Left cardiac atrium (tissue), 4 donors: ENCODE results near the gene OR10C1. TPM values are rescaled to one million over a fixed set of nuclear protein-coding genes. Genes with fewer than 3 reads are reported as not detected.
"Not testable (repeated sequence)": the region's sequence is repeated elsewhere in the genome, so short reads cannot be mapped to it uniquely, and the experiment has no call there.

Experiments
- ATAC-seq, 2 donors: fragments of 200-7000 bp; cut with Tn5 transposase; one replicate each; pipeline ENCODE4 v1.9.1; 2020; ENCODE audit warnings: mild to moderate bottlenecking in 2 of 2, moderate library complexity in 2 of 2
- DNase-seq: peaks from one replicate; pipeline ENCODE4 v3.0.0-alpha.2; 2020
- intact Hi-C, 2 donors: fragments of 100-400 bp; cut with DNase I; formaldehyde crosslinking; loops; one replicate each; pipeline versions ENCODE4 v1.14.1 to v1.15.1; 2022 to 2023
- long read RNA-seq: library from polyadenylated mRNA; unstranded; transcript quantifications from one replicate; pipeline ENCODE4 v2.0.0, GENCODE V29; 2021
- total RNA-seq, 2 donors: library from RNA; stranded (reverse); fragmentation: NEBNext Ultra II Directional; extraction: Animal tissue kit (Norgen Biotek cat#: 25700); gene quantifications; one replicate each; pipeline ENCODE4 v1.2.1, GENCODE V29; 2021
- donor health status: DM: no; HTN: yes; CAD: no.
- donor health status: DM: no; HTN: yes; CAD: no; lungs with severe emphysema.
- donor health status: DM: yes; HTN: yes; CAD: no.
- donor health status: Dilated cardiomyopathy.

The OR10C1 gene, protein sequence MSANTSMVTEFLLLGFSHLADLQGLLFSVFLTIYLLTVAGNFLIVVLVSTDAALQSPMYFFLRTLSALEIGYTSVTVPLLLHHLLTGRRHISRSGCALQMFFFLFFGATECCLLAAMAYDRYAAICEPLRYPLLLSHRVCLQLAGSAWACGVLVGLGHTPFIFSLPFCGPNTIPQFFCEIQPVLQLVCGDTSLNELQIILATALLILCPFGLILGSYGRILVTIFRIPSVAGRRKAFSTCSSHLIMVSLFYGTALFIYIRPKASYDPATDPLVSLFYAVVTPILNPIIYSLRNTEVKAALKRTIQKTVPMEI
- total RNA-seq = not detected
- long read RNA-seq = 0 reads

DNA sequence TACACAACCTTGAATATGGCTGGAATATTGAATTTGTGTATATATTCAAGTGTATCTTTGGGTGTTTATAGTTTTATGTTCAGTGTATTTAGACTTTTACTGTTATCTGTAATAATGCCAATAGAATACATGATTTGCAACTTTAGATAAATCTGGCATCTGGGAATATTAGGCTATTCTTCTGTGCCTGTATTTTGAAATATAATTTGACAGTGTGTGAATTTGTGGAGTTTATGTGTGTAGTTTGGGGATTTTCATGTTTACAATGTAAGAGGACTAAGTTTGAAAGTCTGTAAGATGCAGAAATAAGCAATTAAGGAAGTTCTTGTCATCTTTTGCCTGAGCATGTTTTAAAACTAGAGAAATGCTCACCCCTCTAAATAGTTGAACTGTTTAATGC is at the start of gene OR10C1:
Gene OR10C1, plus strand, starts transcription at position 301 of the 400 bp plus-strand sequence. CDS start 710 bp downstream, outside the sequence.
- ATAC-seq = no peak
- DNase-seq = no peak
- intact Hi-C loops = no loop called here

DNA sequence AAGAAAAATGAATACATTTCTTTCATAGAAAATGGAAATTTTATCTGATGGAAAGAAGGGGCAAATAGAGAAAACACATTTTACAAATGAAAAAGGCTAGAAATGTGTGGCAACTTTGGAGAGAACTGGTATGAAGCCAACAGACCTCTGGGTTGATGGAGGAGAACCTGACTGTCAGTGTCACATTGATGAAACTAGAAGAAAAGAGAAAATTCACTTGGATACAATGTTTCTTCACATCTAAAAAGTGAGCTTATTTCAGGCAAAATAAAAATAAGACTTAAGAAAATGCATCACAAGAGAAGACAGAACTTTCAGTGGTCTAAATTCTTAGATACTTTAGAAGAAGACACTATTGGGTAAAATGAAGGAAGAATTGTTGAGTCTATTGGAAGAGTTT is 43.8 kb upstream of the OR10C1 start, which contains the start of gene OR12D2:
Gene OR12D2, plus strand, starts transcription at position 301 of the 400 bp plus-strand sequence. CDS start 1,069 bp downstream, outside the sequence.
- DNase-seq (no peak), ATAC-seq (no peak)
- intact Hi-C loops = no loop called here

DNA sequence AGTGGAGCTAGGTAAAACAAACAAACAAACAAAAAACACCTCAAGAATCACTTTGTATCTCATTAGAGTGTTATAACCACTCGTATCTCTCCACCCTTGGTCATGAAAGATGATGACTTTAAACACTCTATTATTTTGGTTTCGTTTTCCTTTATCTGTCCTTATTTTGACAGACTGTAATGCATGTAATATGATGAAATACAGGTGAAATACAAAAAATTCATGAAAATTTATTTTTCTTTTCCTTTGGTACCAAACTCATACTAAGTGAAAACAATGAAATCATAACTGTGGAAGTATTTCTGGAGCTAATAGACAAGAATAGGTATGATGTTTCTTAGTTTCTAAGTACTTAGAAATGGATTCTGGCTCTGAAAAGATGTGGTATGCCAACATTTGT is 39.6 kb upstream of the OR10C1 start:
- intact Hi-C loops = no loop called here

DNA sequence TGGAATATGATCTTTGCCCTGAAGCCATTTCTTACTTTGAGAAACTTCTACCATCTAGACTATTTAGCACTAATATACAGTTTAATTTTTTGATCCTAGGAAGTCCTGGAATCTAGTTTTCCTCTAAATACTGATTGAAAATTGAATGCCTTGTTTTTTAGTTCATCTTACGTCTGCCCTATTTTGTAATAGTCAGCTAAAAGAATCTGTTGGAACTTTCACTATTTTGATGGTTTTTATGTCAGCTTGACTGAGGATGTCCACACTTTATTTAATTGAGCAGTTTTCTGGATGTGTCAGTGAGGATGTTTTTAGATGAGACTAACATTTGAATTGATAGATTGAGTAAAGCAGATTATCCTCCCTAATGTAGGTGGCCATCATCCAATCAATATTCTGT is 35.3 kb upstream of the OR10C1 start:
- DNase-seq = no peak
- ATAC-seq = no peak
- intact Hi-C loops = no loop called here

More for the DNA sequence above, 39.6 kb upstream of the OR10C1 start:
- DNase-seq (no peak), ATAC-seq (no peak)

DNA sequence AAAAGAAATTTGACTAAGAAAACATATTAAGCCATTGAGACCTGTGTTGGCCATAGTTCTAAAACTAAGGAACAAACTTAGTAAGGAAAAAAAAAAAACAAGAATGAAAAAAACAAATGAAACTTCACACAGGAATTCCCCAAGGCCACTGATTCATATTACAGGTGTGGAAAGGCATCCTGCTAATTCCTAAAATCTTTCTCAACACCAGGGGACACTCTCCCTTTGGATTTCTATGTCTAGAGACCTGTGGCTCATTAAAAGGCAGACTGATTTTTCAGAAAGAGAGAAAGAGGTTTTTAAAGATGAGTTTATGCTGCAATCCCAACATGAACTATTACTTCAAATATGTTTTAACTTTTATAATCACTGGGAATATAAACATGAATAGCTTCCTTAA is 24.5 kb upstream of the OR10C1 start, which contains the start of gene OR12D1:
Gene OR12D1, plus strand, starts transcription at position 341 of the 400 bp plus-strand sequence.
- intact Hi-C loops = no loop called here
- DNase-seq (no peak), ATAC-seq (no peak)

DNA sequence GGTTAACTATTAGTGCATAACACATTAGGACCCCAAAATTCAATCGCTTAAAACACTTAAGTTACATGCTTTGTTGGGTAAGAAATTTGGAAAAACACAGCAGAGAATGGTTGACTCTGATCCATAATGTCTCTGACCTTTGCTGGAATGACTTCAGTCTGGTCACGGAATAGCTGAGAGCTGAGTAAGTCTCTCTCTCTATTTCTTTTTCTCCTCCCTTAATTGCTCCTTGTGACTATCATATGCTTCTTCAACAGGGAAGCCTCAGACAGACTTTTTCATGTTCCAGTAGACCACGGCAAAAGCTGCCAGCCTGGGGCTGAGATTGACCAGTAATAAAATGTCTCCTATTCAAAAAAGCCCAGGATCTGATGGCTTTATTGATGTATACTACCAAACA is 19.6 kb upstream of the OR10C1 start:
- DNase-seq (no peak), ATAC-seq (no peak)
- intact Hi-C loops = no loop called here

DNA sequence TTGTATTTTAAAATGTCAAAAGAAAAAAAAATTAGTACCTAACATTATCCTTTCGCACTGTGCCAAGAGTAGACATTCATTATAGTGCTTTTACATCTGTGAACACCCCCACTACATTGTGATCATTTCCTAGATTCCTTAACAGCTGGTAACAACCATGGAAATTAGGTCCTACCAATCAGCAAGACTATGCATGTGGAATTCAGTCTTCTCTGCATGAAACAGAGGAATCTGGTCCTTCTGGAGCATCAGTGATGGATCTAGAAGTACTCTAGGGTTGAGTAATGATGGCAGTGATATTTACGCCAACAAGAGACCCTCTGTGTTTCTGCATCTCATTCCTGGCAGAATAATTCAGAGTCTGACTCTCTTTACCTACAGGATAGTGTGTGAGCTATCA is 14.9 kb upstream of the OR10C1 start:
- ATAC-seq = no peak
- intact Hi-C loops = no loop called here
- no peak for DNase-seq

DNA sequence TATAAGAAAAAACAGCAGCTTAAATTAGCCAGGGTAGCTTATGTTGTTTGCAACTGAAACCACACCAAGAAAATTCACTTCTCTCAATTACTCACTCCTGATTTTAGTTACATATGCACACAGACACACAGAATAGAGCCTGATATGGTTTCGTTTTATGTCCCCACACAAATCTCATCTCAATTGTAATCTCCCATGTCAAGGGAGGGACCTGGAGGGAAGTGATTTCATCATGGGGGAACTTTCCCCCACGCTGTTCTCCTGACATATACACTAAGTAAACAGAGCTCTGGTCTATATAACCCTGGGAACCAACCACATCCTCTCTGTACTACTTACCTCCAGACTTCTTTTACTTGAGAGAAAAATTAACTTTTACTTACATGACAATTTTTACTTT is 14.5 kb upstream of the OR10C1 start:
- DNase-seq = no peak
- intact Hi-C loops = no loop called here
- no peak for ATAC-seq

DNA sequence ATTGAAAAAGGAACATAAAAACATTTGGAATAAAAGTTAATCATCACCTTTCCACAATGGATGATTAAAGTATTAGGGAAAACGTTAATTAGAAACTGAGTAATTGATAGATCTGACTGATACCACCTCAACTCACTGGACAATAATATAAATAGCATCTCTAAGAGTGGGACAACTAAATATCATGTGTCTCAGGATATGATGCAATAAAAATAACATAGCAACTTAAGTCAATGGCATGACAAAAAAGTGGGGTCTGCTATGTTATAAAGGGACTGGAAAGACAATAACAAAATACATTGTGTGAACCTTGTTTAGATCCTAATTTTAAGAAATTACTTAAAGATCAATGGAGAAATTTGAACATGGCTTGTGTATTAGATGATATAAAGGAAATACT is 14.0 kb upstream of the OR10C1 start:
- intact Hi-C loops = no loop called here
- DNase-seq (no peak), ATAC-seq (no peak)

DNA sequence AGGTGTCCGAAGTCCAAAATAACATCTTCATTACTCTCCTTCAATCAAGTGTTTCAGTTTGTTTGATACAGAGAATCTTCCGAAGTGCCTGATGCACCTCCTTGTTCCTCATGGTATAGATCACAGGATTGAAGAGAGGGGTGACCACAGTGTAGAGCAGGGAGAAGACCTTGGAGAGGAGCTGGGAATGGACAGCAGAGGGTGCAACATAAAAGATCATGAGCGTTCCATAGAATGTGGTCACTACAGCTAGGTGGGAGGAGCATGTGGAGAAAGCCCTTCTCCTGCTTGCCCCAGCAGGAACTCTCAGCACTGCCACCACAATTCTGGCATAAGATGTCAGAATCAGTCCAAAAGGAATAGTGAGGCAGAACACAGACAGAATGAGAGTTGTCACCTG is 12.5 kb upstream of the OR10C1 start:
- no peak for ATAC-seq
- intact Hi-C loops = no loop called here
- no peak for DNase-seq

DNA sequence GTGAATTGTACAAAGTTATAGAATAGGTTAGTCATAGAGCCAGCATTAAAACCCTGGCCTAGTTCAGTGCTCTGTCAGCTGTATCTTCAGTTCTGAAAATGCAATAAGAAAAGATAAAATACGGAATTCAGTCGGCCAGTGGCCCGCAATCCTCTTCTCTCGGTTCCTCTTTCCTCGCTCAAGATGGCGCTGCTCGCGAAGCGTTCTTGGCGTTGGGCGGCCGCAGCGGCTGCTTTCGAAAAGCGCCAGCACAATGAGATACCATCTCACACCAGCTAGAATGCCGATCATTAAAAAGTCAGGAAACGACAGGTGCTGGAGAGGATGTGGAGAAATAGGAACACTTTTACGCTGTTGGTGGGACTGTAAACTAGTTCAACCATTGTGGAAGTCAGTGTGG is 2.4 kb upstream of the OR10C1 start:
- ATAC-seq, DNase-seq, intact Hi-C loops: not testable (repeated sequence)

DNA sequence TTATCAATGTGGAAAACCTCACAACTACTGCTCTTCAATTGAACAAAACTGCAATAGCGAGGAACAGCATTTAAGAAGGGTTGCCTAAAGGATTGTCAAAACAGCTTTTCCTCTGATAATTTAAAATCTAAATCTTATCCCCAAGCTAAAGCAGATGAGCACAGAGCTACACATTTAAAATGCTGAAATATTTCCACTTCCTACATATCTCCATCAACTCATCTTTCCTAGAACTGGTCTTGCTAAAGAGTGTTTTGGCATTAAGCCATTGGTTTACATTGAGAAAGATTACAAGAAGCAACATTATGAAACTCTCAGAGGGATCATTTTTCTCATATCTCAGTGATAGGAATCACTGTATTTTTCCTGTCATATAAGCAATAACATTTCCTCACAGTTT is 3.6 kb downstream of the OR10C1 start:
- ATAC-seq (no peak), DNase-seq (no peak)
- intact Hi-C loops = no loop called here

DNA sequence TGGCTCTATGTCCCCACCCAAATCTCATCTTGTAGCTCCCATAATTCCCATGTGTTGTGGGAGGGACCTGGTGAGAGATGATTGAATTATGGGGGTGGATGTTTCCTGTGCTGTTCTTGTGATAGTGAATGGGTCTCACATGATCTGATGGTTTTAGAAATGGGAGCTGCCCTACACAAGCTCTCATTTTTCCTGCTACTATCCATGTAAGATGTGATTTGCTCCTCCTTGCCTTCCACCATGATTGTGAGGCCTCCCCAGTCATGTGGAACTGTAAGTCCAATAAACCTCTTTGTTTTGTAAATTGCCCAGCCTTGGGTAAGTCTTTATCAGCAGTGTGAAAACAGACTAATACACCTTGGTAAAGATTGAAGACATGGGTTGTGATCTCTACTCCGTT is 4.9 kb downstream of the OR10C1 start:
- DNase-seq, ATAC-seq, intact Hi-C loops: not testable (repeated sequence)

DNA sequence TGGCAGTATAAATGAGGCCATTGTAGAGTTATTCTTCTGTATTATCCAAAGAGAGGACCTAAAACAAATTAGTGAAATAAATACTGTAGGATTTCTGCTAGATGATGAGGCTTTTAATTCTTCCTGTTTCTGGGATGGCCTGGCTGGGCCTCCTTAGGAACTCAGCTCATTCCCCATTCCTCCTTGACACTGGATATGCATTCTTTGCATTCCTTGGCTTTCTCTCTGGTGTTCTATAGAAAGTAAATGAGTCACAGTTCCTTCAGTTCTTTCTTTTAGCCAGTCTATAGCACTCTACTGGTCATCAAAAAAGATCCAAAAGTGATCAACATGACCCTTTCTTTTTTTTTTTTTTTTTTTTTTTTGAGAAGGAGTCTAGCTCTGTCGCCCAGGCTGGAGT is 8.6 kb downstream of the OR10C1 start:
- intact Hi-C loops = no loop called here
- DNase-seq (no peak), ATAC-seq (no peak)

DNA sequence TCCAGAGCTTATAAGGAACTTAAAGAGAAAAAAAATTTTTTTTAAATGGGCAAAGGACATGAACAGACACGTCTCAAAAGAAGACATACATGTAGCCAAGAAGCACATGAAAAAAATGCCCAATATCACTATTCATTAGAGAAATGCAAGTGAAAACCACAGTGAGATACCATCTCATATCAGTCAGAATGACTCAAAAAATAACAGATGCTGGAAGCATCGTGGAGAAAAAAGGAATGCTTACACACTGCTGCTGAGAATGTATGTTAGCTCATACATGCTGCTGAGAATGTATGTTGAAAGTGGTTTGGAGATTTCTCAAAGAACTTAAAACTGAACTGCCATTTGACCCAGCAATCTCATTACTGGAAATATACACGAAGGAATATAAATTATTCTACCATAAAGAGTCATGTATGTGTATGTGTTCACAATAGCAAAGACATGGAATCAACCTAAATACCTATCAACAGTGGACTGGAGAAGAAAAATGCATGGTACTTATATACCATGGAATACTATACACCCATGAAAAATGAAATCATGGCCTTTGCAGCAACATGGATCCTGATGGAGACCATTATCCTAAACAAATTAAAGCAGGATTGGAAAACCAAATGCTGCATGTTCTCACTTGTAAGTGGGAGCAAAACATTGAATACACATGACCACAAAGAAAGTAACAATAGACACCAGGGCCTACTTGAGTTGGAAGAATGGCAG is 12.5 kb downstream of the OR10C1 start:
- no peak for DNase-seq
- intact Hi-C loops = no loop called here
- ATAC-seq = no peak

DNA sequence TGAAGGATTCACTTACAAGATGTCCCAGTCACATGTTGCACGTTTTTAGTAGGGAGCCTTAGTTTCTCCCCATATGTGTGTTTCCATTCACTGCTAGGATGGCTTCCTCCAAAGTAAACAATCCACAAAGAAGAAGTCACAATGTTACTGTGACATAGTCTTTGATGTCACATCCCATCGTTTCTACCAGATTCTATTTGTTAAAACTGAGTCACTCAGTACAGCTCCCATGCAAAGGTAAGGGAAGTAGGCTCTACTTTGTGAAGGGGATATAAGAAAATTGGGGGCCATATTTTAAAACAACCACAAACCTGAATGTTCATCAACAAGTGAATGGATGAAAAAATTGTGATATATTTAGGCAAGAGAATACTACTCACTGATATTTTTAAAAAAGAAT is 17.9 kb downstream of the OR10C1 start, which contains the start of the genes OR11A1 and OR2H1:
Gene OR11A1, minus strand, starts transcription at position 101 of the 400 bp plus-strand sequence. CDS start 29,430 bp downstream, outside the sequence.
Gene OR2H1, plus strand, starts transcription at position 185 of the 400 bp plus-strand sequence. CDS start 4,615 bp downstream, outside the sequence.
- intact Hi-C loops = no loop called here
- DNase-seq (no peak), ATAC-seq (no peak)

DNA sequence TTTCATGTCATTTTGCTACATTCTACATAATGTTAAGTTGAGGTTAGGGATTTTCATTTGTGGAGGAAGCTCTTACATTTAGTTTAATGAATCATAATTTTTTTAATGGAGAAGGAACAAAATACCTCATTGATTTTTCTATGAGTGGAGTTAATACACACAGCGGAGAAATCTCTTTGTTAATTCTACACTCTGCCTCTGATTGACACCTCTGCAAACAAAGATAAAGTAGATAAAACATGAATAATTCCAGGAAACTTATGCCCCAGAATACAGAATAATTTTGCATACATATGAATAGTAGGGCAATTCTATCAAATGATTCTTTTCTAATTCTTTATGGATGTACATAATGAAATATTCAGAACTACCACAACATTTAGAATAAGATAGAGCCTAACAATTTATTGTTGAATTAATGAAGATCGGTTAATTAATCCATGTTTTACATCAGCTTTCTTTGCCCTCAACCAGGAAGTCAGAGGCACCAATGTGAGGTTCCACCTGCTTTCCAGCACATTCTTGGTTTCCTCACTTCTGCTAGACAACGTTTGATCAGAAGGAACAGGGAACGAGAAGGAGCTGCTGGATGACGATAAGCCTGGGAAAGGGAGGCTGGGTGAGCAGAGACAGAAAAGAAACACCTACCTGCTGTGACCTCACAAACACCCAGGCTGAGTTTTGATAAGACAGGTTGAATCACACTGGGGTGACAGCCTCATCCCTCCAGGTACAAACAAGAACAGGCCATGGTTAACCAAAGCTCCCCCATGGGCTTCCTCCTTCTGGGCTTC is 22.1 kb downstream of the OR10C1 start:
- DNase-seq = no peak
- intact Hi-C loops = no loop called here
- ATAC-seq = no peak

DNA sequence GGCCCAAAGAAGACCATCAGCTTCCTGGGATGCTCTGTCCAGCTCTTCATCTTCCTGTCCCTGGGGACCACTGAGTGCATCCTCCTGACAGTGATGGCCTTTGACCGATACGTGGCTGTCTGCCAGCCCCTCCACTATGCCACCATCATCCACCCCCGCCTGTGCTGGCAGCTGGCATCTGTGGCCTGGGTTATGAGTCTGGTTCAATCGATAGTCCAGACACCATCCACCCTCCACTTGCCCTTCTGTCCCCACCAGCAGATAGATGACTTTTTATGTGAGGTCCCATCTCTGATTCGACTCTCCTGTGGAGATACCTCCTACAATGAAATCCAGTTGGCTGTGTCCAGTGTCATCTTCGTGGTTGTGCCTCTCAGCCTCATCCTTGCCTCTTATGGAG is 22.9 kb downstream of the OR10C1 start:
- no peak for ATAC-seq
- no peak for DNase-seq
- intact Hi-C loops = no loop called here

DNA sequence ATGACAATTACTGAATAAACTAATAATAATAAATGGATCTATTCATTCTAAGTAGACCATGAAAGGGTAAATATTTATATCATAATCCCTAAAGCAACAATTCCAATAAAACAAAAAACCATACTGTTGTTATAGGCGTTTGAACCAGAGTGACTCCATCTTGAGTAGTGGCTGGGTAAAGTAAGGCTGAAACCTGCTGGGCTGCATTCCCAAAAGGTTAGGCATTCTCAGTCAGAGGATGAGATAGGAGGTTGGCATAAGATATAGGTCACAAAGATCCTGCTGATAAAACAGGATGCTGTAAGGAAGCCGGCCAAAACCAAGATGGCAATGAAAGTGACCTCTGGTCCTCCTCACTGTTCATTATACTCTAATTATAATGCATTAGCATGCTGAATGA is 26.2 kb downstream of the OR10C1 start:
- intact Hi-C loops = no loop called here
- DNase-seq (no peak), ATAC-seq (no peak)

DNA sequence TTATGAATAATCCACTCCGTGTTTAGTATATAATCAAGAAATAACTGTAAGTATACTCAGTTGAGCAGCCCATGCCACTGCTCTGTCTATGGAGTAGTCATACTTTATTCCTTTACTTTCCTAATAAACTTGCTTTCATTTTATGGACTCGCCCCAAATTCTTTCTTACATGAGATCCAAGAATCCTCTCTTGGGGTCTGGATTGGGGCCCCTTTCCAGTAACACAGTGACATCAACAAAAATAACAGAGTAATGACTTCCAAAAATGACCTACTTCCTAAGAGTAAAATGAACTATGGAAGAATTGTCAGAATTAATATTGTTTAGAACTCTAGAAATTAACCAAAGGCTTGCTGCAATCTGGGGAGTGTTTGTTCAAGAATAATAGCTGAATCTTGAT is 26.7 kb downstream of the OR10C1 start:
- intact Hi-C loops = no loop called here
- DNase-seq = no peak
- no peak for ATAC-seq
